Neural crest cell (in vitro differentiated cells): Measurements from ENCODE around the gene SNW1. TPM values are rescaled to one million over a fixed set of nuclear protein-coding genes. Genes with fewer than 3 reads are reported as not detected.
"Not testable (repeated sequence)": the region's sequence is repeated elsewhere in the genome, so short reads cannot be mapped to it uniquely, and the experiment has no call there.

ENCODE experiments used
- DNase-seq: peaks from one replicate; pipeline ENCODE4 v3.0.0; 2021; ENCODE audit warnings: low read depth, mixed read lengths, low spot score
- H3K27ac Mint-ChIP-seq: one replicate; pipeline ENCODE4 v1.8.0; 2021; ENCODE audit warnings: mild to moderate bottlenecking, mixed read lengths; ENCODE audit not compliant: unreplicated experiment
- H3K27me3 Mint-ChIP-seq: 2 replicates; pipeline ENCODE4 v1.8.0; 2021; ENCODE audit warnings: low read depth, mild to moderate bottlenecking, mixed read lengths
- H3K36me3 Mint-ChIP-seq: 2 replicates; pipeline ENCODE4 v1.8.0; 2021; ENCODE audit warnings: low read depth, mild to moderate bottlenecking, mixed read lengths
- H3K4me1 Mint-ChIP-seq: 2 replicates; pipeline ENCODE4 v1.8.0; 2021; ENCODE audit warnings: mixed read lengths
- H3K4me3 Mint-ChIP-seq: one replicate; pipeline ENCODE4 v1.8.0; 2021; ENCODE audit warnings: mild to moderate bottlenecking, mixed read lengths
- H3K9me3 Mint-ChIP-seq: 2 replicates; pipeline ENCODE4 v1.8.0; 2021; ENCODE audit warnings: mixed read lengths
- CTCF ChIP-seq: fragments of 200-600 bp; sonication (generic); conservative IDR thresholded peaks from 2 replicates; pipeline ENCODE4 v1.5.0; 2021; ENCODE audit warnings: antibody characterized with exemption, mild to moderate bottlenecking
- total RNA-seq: library from RNA; stranded (reverse); gene quantifications from 2 replicates; pipeline ENCODE4 v1.2.1, GENCODE V29; 2021

The SNW1 gene
- total RNA-seq, 1 donor from 2014 or later: 104 TPM

GRCh38 chr14:77790566-77791224 lies 29.7 kb upstream of the SNW1 start:
- Mint-ChIP-seq H3K27ac (no peak overlapping the region), H3K4me3 (no peak overlapping the region), H3K27me3 (peaks cover 7% of the 10 kb centered on the region), H3K36me3 (no peaks in the 10 kb centered on the region), H3K9me3 (no peaks in the 10 kb centered on the region), H3K4me1 (peaks cover 15% of the 10 kb centered on the region)
- DNase-seq: no peak
- no peak for TF ChIP-seq CTCF

- Mint-ChIP-seq H3K27me3 (peaks cover 7% of the 10 kb centered on the region), H3K36me3 (no peaks in the 10 kb centered on the region), H3K4me1 (peaks cover 14% of the 10 kb centered on the region), H3K27ac (no peak overlapping the region), H3K4me3 (no peak overlapping the region), H3K9me3 (no peaks in the 10 kb centered on the region)
- TF ChIP-seq CTCF: no peak
- DNase-seq: no peak
Measured at GRCh38 chr14:77786148-77786547, 25.2 kb upstream of the SNW1 start.

GRCh38 chr14:77782202-77782601 lies 21.2 kb upstream of the SNW1 start:
- Mint-ChIP-seq H3K36me3 (no peaks in the 10 kb centered on the region), H3K27ac (no peak overlapping the region), H3K27me3 (no peaks in the 10 kb centered on the region), H3K4me3 (no peak overlapping the region), H3K4me1 (peaks cover 14% of the 10 kb centered on the region), H3K9me3 (no peaks in the 10 kb centered on the region)
- TF ChIP-seq CTCF: no peak
- DNase-seq: no peak

GRCh38 chr14:77773966-77774365 lies 13.0 kb upstream of the SNW1 start:
- peak overlapping the region; percentile 54 for H3K27ac Mint-ChIP-seq
- DNase-seq, H3K4me1 Mint-ChIP-seq, H3K27me3 Mint-ChIP-seq, H3K36me3 Mint-ChIP-seq, H3K9me3 Mint-ChIP-seq, H3K4me3 Mint-ChIP-seq: not testable (repeated sequence)

GRCh38 chr14:77768442-77769069 lies 7.6 kb upstream of the SNW1 start:
- H3K27me3 Mint-ChIP-seq, H3K36me3 Mint-ChIP-seq, DNase-seq, H3K9me3 Mint-ChIP-seq, H3K4me3 Mint-ChIP-seq, H3K4me1 Mint-ChIP-seq: not testable (repeated sequence)
- peak overlapping the region; percentile 57 for H3K27ac Mint-ChIP-seq

- Mint-ChIP-seq H3K27ac (no peak overlapping the region), H3K4me1 (peaks cover 31% of the 10 kb centered on the region), H3K9me3 (no peaks in the 10 kb centered on the region), H3K27me3 (no peaks in the 10 kb centered on the region), H3K36me3 (no peaks in the 10 kb centered on the region), H3K4me3 (no peak overlapping the region)
- no peak for DNase-seq
- no peak for TF ChIP-seq CTCF
Measured at GRCh38 chr14:77763978-77764377, 3.0 kb upstream of the SNW1 start.
